BLaER1 (cell line): ENCODE results near the gene SLC31A1.
"Not testable (repeated sequence)": the region's sequence is repeated elsewhere in the genome, so short reads cannot be mapped to it uniquely, and the experiment has no call there.

Source experiments
- H3K27ac ChIP-seq: shearing (Covaris generic); formaldehyde crosslinking; 2 replicates; pipeline ENCODE4 v1.8.1; 2022
- H3K27me3 ChIP-seq: shearing (Covaris generic); formaldehyde crosslinking; 2 replicates; pipeline ENCODE4 v1.8.1; 2022
- H3K36me3 ChIP-seq: shearing (Covaris generic); formaldehyde crosslinking; 2 replicates; pipeline ENCODE4 v1.8.1; 2022
- H3K4me1 ChIP-seq: shearing (Covaris generic); formaldehyde crosslinking; 2 replicates; pipeline ENCODE4 v1.8.1; 2022
- H3K4me2 ChIP-seq: shearing (Covaris generic); formaldehyde crosslinking; 2 replicates; pipeline ENCODE4 v1.8.1; 2022
- H3K4me3 ChIP-seq: shearing (Covaris generic); formaldehyde crosslinking; 2 replicates; pipeline ENCODE4 v1.8.1; 2022
- H3K9ac ChIP-seq: shearing (Covaris generic); formaldehyde crosslinking; 2 replicates; pipeline ENCODE4 v1.8.1; 2022
- H3K9me3 ChIP-seq: shearing (Covaris generic); formaldehyde crosslinking; 2 replicates; pipeline ENCODE4 v1.8.1; 2022
- H4K20me1 ChIP-seq: shearing (Covaris generic); formaldehyde crosslinking; 2 replicates; pipeline ENCODE4 v1.8.1; 2022
- Cebpa-rat ChIP-seq: shearing (Covaris generic); IDR thresholded peaks from 2 replicates; pipeline ENCODE4 v1.8.1; 2022

Gene SLC31A1

GRCh38 chr9:113219186-113219936, 2.0 kb upstream of the SLC31A1 start:
- H3K4me1 ChIP-seq, result peaks cover 45% of the 10 kb centered on the region
- H3K9me3 ChIP-seq, result peaks cover 5% of the 10 kb centered on the region
- peak overlapping the region; percentile 82 for H3K9ac ChIP-seq
- H3K36me3 ChIP-seq, result peaks cover 24% of the 10 kb centered on the region
- no peak for TF ChIP-seq Cebpa-rat
- peak overlapping the region; percentile 32 for H3K27ac ChIP-seq
- peaks cover 42% of the 10 kb centered on the region; the same call in 1 of the 2 replicates for H4K20me1 ChIP-seq
- peak overlapping the region; percentile 96 for H3K4me2 ChIP-seq
- H3K27me3 ChIP-seq, result no peaks in the 10 kb centered on the region
- peak overlapping the region; percentile 93 for H3K4me3 ChIP-seq

GRCh38 chr9:113219969-113220368, 1.4 kb upstream of the SLC31A1 start:
- Histone ChIP-seq H3K4me2 (peak overlapping the region; percentile 96), H3K9ac (peak overlapping the region; percentile 82), H3K9me3 (no peaks in the 10 kb centered on the region), H4K20me1 (peaks cover 36% of the 10 kb centered on the region; the same call in 1 of the 2 replicates), H3K27ac (peak overlapping the region; percentile 77; the same call in 1 of the 2 replicates), H3K36me3 (peaks cover 24% of the 10 kb centered on the region), H3K4me3 (peak overlapping the region; percentile 93), H3K4me1 (peaks cover 45% of the 10 kb centered on the region), H3K27me3 (no peaks in the 10 kb centered on the region)
- no peak for TF ChIP-seq Cebpa-rat

- peak overlapping the region; percentile 77 for H3K27ac ChIP-seq
- TF ChIP-seq Cebpa-rat, result no peak
- peak overlapping the region; percentile 82 for H3K9ac ChIP-seq
- H3K4me3 ChIP-seq, result peak overlapping the region; percentile 93
- no peaks in the 10 kb centered on the region for H3K9me3 ChIP-seq
- H3K4me2 ChIP-seq, result peak overlapping the region; percentile 96
- peaks cover 45% of the 10 kb centered on the region for H3K4me1 ChIP-seq
- H3K36me3 ChIP-seq, result peaks cover 23% of the 10 kb centered on the region
- H4K20me1 ChIP-seq, result peaks cover 33% of the 10 kb centered on the region; the same call in 1 of the 2 replicates
- no peaks in the 10 kb centered on the region for H3K27me3 ChIP-seq
Observed at GRCh38 chr9:113220467-113221002, 809 bp upstream of the SLC31A1 start.

- Histone ChIP-seq H3K27me3 (no peaks in the 10 kb centered on the region), H3K27ac (peak overlapping the region; percentile 59), H3K9ac (peak overlapping the region; percentile 85), H4K20me1 (peaks cover 29% of the 10 kb centered on the region; the same call in 1 of the 2 replicates), H3K4me2 (peak overlapping the region; percentile 97), H3K9me3 (no peaks in the 10 kb centered on the region), H3K4me3 (peak overlapping the region; percentile 93), H3K36me3 (peaks cover 20% of the 10 kb centered on the region), H3K4me1 (peaks cover 45% of the 10 kb centered on the region)
- TF ChIP-seq Cebpa-rat, result no peak
Observed at GRCh38 chr9:113221800-113222481, 597 bp downstream of the SLC31A1 start.

- Histone ChIP-seq H3K4me2 (peak overlapping the region; percentile 97), H3K36me3 (peaks cover 20% of the 10 kb centered on the region), H3K9me3 (no peaks in the 10 kb centered on the region), H3K27ac (no peak overlapping the region), H3K4me3 (peak overlapping the region; percentile 93), H3K9ac (peak overlapping the region; percentile 85), H4K20me1 (peaks cover 24% of the 10 kb centered on the region; the same call in 1 of the 2 replicates), H3K27me3 (no peaks in the 10 kb centered on the region), H3K4me1 (peaks cover 45% of the 10 kb centered on the region)
- no peak for TF ChIP-seq Cebpa-rat
Observed at GRCh38 chr9:113222482-113222841, 1.1 kb downstream of the SLC31A1 start.

- H3K27me3 ChIP-seq, result no peaks in the 10 kb centered on the region
- H4K20me1 ChIP-seq, result peaks cover 14% of the 10 kb centered on the region; the same call in 1 of the 2 replicates
- peaks cover 38% of the 10 kb centered on the region for H3K4me1 ChIP-seq
- H3K36me3 ChIP-seq, result peaks cover 24% of the 10 kb centered on the region
- H3K9me3 ChIP-seq, result no peaks in the 10 kb centered on the region
- no peak overlapping the region for H3K9ac ChIP-seq
- H3K4me2 ChIP-seq, result peak overlapping the region; percentile 97; the same call in 1 of the 2 replicates
- no peak overlapping the region for H3K4me3 ChIP-seq
- no peak overlapping the region for H3K27ac ChIP-seq
- no peak for TF ChIP-seq Cebpa-rat
Observed at GRCh38 chr9:113223963-113224362, 2.6 kb downstream of the SLC31A1 start.

- Histone ChIP-seq H3K4me3 (no peak overlapping the region), H3K36me3 (peaks cover 28% of the 10 kb centered on the region), H3K27me3 (no peaks in the 10 kb centered on the region), H4K20me1 (no peaks in the 10 kb centered on the region; the same call in 1 of the 2 replicates), H3K9me3 (no peaks in the 10 kb centered on the region), H3K27ac (no peak overlapping the region), H3K4me1 (peaks cover 25% of the 10 kb centered on the region), H3K4me2 (no peak overlapping the region), H3K9ac (no peak overlapping the region)
- TF ChIP-seq Cebpa-rat, result no peak
Observed at GRCh38 chr9:113227436-113227835, 6.1 kb downstream of the SLC31A1 start.

- Histone ChIP-seq H3K9me3 (no peaks in the 10 kb centered on the region), H3K4me3 (no peak overlapping the region), H3K27me3 (no peaks in the 10 kb centered on the region), H3K4me1 (peaks cover 25% of the 10 kb centered on the region), H3K4me2 (no peak overlapping the region), H3K9ac (no peak overlapping the region), H3K27ac (no peak overlapping the region), H4K20me1 (no peaks in the 10 kb centered on the region), H3K36me3 (peaks cover 28% of the 10 kb centered on the region)
- TF ChIP-seq Cebpa-rat, result no peak
Observed at GRCh38 chr9:113228130-113228665, 6.9 kb downstream of the SLC31A1 start.

GRCh38 chr9:113231701-113232100, 10.4 kb downstream of the SLC31A1 start:
- peaks cover 33% of the 10 kb centered on the region for H3K4me1 ChIP-seq
- H3K4me2 ChIP-seq, result peak overlapping the region; percentile 62
- H3K27ac ChIP-seq, result peak overlapping the region; percentile 37; the same call in 1 of the 2 replicates
- H3K27me3 ChIP-seq, result no peaks in the 10 kb centered on the region
- H3K9ac ChIP-seq, result no peak overlapping the region
- H3K4me3 ChIP-seq, result no peak overlapping the region
- no peaks in the 10 kb centered on the region for H3K9me3 ChIP-seq
- no peak for TF ChIP-seq Cebpa-rat
- peaks cover 17% of the 10 kb centered on the region for H3K36me3 ChIP-seq
- H4K20me1 ChIP-seq, result no peaks in the 10 kb centered on the region

GRCh38 chr9:113235701-113236255, 14.4 kb downstream of the SLC31A1 start:
- not testable (repeated sequence) for H3K4me3 ChIP-seq, H3K9ac ChIP-seq, H3K27ac ChIP-seq, H3K27me3 ChIP-seq, H4K20me1 ChIP-seq, H3K4me2 ChIP-seq, H3K9me3 ChIP-seq, H3K36me3 ChIP-seq
- H3K4me1 ChIP-seq, result peaks cover 50% of the 10 kb centered on the region
